Coronary artery (tissue), 2 donors: ENCODE data around the gene PDZD8.

Experiments used
- DNase-seq: peaks from one replicate; pipeline ENCODE4 v3.0.0-alpha.2; 2017; ENCODE audit warnings: low spot score
- H3K27ac ChIP-seq, 2 donors: fragments of 200-600 bp; sonication (generic); one replicate each; pipeline ENCODE4 v1.5.1; 2016 to 2019
- H3K4me3 ChIP-seq: fragments of 200-600 bp; sonication (generic); 2 replicates; pipeline ENCODE4 v1.5.1; 2016; ENCODE audit warnings: mild to moderate bottlenecking, moderate library complexity
- TF ChIP-seq, protein P1 (sequence below): fragments of 200-600 bp; sonication (generic); IDR thresholded peaks from one replicate; pipeline ENCODE4 v1.5.1; 2019; ENCODE audit warnings: antibody characterized with exemption

PDZD8 gene

DNA sequence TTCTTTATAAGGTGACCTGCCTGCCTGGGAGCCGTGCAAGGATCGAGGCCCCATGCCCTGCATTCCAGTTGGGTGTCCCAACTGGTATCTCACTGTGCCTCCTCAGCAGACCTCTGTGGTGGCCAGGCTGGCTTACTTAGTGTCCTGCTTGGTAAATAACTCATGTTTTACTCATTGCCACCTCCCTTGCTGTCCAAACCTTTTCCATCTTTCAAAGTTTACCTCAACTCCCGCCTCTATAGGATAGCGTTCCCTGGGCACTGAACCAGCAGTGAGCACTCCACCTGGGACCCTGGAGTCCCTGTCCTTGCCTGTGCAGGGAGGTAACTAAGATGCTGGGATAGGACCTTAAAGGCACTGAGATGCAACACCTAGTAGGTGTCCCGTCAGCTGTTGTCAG, 100.7 kb downstream of the PDZD8 start:
- H3K4me3 ChIP-seq, result no peak overlapping the region
- DNase-seq, result no peak
- no peak overlapping the region for H3K27ac ChIP-seq
- TF ChIP-seq, protein P1, sequence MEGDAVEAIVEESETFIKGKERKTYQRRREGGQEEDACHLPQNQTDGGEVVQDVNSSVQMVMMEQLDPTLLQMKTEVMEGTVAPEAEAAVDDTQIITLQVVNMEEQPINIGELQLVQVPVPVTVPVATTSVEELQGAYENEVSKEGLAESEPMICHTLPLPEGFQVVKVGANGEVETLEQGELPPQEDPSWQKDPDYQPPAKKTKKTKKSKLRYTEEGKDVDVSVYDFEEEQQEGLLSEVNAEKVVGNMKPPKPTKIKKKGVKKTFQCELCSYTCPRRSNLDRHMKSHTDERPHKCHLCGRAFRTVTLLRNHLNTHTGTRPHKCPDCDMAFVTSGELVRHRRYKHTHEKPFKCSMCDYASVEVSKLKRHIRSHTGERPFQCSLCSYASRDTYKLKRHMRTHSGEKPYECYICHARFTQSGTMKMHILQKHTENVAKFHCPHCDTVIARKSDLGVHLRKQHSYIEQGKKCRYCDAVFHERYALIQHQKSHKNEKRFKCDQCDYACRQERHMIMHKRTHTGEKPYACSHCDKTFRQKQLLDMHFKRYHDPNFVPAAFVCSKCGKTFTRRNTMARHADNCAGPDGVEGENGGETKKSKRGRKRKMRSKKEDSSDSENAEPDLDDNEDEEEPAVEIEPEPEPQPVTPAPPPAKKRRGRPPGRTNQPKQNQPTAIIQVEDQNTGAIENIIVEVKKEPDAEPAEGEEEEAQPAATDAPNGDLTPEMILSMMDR, result no peak

DNA sequence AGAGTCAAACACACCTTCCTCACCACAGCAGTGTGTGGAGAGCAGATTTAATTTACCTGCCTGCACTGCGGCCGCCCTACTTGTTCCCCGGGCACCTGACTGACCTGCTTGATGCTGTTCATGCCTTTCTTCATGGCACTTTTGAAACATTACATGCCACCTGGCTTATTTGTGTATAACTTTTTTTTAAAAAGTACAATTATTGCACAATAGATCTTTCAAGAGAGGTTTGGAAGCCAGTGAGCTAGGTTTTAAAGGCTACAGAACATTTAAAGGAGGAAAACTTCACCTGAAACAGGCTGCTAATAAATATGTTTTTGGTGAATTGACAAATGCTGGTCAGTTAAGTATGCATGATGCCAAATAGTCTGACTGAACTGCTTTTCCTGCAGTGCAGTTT, 101.3 kb downstream of the PDZD8 start:
- DNase-seq, result no peak
- H3K27ac ChIP-seq, result no peak overlapping the region
- TF ChIP-seq, protein P1, result no peak

DNA sequence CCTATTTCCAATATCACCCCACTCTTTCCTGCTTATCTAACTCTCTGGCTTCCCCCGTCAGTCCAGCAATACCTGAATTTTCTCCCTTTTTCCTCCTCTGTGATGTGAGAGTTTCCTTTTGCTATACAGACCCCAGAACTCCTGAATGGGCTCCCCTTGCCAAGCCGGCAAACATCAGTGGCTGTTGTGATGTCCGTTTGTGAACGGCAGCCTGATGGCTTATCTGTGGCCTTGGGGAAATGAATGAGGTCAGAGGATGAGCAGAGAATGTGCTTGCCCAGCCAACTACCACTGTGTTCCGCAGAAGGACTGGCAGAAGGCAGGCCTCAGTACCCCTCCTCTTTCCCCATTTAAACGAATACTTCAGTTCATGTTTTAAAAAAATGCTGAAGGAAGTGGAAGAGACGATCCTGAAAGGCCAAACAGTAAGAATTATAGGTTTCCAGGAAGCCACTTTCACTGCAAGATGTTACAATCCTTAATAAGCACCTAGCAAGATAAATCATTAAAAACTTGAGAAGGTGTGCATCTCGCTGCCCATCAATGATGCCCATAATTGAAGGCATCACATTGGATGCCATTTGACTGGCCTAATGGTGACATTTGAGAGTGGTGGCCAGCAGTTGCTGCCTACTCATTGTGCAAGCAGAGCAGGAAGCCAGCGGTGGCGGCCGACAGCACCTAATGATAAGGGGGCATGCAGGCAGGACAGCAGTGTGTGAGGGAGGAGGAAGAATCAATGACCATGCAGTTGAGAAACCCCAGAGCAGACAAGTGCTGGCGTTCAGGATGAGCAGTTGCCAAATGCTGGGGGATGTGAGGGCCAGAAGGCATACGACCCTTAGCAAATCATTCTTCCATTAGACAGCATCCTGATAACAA, 102.8 kb downstream of the PDZD8 start:
- Histone ChIP-seq H3K27ac (no peak overlapping the region), H3K4me3 (no peak overlapping the region)
- no peak for DNase-seq
- TF ChIP-seq, protein P1, result no peak

More for the DNA sequence above, 101.3 kb downstream of the PDZD8 start:
- no peak overlapping the region for H3K4me3 ChIP-seq

DNA sequence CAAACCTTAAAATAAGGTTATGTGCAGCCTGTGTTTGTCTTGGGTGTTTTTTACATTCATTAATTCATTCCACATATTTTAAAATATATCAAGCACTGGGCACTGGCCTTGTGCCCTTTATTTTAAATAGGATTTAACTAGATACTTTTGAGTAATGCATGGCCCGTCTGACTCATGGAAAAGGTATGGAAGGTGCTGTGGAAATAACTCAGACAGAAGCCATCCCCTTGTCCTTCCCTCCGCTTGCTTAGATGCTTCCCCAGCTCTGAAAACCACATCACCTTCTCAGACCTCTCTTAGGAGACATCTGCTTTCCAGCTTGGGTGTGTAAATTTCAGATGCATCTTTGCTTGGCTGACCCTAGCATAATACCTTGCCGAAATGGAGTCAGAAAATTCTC, 103.8 kb downstream of the PDZD8 start:
- H3K4me3 ChIP-seq, result no peak overlapping the region
- no peak overlapping the region for H3K27ac ChIP-seq
- no peak for DNase-seq
- TF ChIP-seq, protein P1, result no peak

DNA sequence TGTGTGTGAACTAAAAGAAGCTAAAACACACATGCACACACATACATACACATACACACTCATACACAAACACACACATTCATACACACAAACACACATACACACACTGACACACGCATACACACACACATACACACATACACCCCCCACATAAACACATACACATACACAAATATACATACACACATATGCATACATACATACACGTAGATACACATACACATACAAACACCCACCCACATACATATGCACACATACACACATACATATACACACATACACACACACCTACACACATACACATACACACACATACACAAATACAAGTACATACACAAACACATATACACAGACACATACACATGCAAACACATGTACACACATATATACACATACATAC, 106.3 kb downstream of the PDZD8 start:
- no peak overlapping the region for H3K4me3 ChIP-seq
- no peak for DNase-seq
- H3K27ac ChIP-seq, result no peak overlapping the region
- TF ChIP-seq, protein P1, result no peak

DNA sequence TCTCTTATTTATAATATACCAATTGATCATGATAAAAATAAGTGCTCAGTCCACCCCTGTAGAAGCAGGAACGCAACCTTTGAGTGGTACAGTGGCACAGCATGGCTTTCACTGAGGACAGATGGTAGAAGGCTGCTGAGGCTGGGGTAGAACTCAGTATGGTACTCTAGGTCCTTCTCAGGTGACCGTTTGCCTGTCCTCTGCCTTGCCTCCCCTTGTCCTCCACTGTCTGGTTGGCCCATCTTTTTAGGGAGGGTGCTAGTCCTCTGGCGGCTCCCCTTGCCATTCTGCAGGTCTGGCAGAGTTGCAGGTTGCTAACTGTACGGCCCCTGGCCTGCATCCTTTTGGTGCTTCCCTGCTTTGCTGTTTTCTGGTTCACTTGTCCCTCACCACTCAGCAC, 107.0 kb downstream of the PDZD8 start:
- DNase-seq, result no peak

More for the DNA sequence above, 107.0 kb downstream of the PDZD8 start:
- TF ChIP-seq, protein P1, result no peak
- H3K4me3 ChIP-seq, result no peak overlapping the region
- no peak overlapping the region for H3K27ac ChIP-seq
